ENCODE results near the gene PRX.

- TF ChIP-seq CTCF (IDR thresholded peaks at IDR 0.05) (no peak), POLR2A (IDR thresholded peaks at IDR 0.05) (no peak)
These were observed at the start of gene PRX for GRCh38 chr19:40413291-40413845.
